ENCODE results near the gene ZNF688.

ZNF688 gene
- long read RNA-seq, result 0 reads

- Histone ChIP-seq H3K27me3 (ENCODE audit: insufficient read depth, poor library complexity, severe bottlenecking) (no peaks in the 10 kb centered on the region), H3K4me3 (replicated peaks; ENCODE audit: insufficient read depth, low read length) (peak within 1 kb of the TSS; percentile 92), H3K27ac (replicated peaks) (peak within 1 kb of the TSS; percentile 88)
- TF ChIP-seq, protein P1, sequence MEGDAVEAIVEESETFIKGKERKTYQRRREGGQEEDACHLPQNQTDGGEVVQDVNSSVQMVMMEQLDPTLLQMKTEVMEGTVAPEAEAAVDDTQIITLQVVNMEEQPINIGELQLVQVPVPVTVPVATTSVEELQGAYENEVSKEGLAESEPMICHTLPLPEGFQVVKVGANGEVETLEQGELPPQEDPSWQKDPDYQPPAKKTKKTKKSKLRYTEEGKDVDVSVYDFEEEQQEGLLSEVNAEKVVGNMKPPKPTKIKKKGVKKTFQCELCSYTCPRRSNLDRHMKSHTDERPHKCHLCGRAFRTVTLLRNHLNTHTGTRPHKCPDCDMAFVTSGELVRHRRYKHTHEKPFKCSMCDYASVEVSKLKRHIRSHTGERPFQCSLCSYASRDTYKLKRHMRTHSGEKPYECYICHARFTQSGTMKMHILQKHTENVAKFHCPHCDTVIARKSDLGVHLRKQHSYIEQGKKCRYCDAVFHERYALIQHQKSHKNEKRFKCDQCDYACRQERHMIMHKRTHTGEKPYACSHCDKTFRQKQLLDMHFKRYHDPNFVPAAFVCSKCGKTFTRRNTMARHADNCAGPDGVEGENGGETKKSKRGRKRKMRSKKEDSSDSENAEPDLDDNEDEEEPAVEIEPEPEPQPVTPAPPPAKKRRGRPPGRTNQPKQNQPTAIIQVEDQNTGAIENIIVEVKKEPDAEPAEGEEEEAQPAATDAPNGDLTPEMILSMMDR (IDR thresholded peaks at IDR 0.05; ENCODE audit: insufficient read depth, low read length), result no peak
- no peak for TF ChIP-seq GABPA (IDR thresholded peaks at IDR 0.05; ENCODE audit: low read depth)
- TF ChIP-seq, protein P2, sequence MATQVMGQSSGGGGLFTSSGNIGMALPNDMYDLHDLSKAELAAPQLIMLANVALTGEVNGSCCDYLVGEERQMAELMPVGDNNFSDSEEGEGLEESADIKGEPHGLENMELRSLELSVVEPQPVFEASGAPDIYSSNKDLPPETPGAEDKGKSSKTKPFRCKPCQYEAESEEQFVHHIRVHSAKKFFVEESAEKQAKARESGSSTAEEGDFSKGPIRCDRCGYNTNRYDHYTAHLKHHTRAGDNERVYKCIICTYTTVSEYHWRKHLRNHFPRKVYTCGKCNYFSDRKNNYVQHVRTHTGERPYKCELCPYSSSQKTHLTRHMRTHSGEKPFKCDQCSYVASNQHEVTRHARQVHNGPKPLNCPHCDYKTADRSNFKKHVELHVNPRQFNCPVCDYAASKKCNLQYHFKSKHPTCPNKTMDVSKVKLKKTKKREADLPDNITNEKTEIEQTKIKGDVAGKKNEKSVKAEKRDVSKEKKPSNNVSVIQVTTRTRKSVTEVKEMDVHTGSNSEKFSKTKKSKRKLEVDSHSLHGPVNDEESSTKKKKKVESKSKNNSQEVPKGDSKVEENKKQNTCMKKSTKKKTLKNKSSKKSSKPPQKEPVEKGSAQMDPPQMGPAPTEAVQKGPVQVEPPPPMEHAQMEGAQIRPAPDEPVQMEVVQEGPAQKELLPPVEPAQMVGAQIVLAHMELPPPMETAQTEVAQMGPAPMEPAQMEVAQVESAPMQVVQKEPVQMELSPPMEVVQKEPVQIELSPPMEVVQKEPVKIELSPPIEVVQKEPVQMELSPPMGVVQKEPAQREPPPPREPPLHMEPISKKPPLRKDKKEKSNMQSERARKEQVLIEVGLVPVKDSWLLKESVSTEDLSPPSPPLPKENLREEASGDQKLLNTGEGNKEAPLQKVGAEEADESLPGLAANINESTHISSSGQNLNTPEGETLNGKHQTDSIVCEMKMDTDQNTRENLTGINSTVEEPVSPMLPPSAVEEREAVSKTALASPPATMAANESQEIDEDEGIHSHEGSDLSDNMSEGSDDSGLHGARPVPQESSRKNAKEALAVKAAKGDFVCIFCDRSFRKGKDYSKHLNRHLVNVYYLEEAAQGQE (IDR thresholded peaks at IDR 0.05; ENCODE audit: insufficient replicate concordance, low read depth), result peak; percentile 8
- peak; percentile 49; the same call in 1 of the 2 replicates for TF ChIP-seq POLR2AphosphoS5 (IDR thresholded peaks at IDR 0.05; ENCODE audit: low read depth)
- TF ChIP-seq SPI1 (IDR thresholded peaks at IDR 0.05; ENCODE audit: borderline replicate concordance, low read depth), result no peak
- DNase-seq (ENCODE audit: low read depth in 1 of 2, low spot score in 1 of 2), result peak; percentile 93 to 99
Observed at GRCh38 chr16:30571445-30572322, at the start of gene ZNF688. TSS of gene ZNF688 (minus strand) at chr16:30571714. CDS start at chr16:30571629, 85 bp downstream.

DNA sequence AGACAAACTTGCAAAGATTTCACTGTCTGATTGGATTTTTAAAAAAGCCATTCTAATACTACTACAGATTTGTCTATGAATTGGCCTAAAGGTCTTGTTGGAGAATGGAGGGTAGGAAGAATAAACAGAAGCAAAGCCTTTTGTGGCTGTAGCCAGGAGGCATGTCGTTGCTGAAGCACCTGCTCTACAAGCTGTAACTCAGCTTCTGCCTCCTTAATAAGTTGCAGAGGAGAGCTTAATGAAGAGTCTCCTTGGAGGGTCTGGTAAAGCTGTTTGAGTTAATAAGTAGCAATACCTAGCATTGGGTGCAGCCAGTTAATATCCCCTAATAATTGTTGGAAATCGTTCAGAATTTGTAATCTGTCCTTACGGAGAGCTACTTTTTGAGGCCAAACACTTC, 48.7 kb upstream of the ZNF688 start:
- Histone ChIP-seq H3K4me3 (replicated peaks; ENCODE audit: insufficient read depth, low read length) (no peak overlapping the region), H3K27ac (replicated peaks) (no peak overlapping the region), H3K27me3 (ENCODE audit: insufficient read depth, poor library complexity, severe bottlenecking) (no peaks in the 10 kb centered on the region)
- TF ChIP-seq SPI1 (IDR thresholded peaks at IDR 0.05; ENCODE audit: borderline replicate concordance, low read depth), result no peak
- TF ChIP-seq, protein P2 (IDR thresholded peaks at IDR 0.05; ENCODE audit: insufficient replicate concordance, low read depth), result no peak
- TF ChIP-seq POLR2AphosphoS5 (IDR thresholded peaks at IDR 0.05; ENCODE audit: low read depth), result no peak
- no peak for TF ChIP-seq GABPA (IDR thresholded peaks at IDR 0.05; ENCODE audit: low read depth)
- TF ChIP-seq, protein P1 (IDR thresholded peaks at IDR 0.05; ENCODE audit: insufficient read depth, low read length), result no peak
- no peak for DNase-seq (ENCODE audit: low read depth in 1 of 2, low spot score in 1 of 2)

- Histone ChIP-seq H3K4me3 (replicated peaks; ENCODE audit: insufficient read depth, low read length) (no peak overlapping the region), H3K27me3 (ENCODE audit: insufficient read depth, poor library complexity, severe bottlenecking) (no peaks in the 10 kb centered on the region), H3K27ac (replicated peaks) (no peak overlapping the region)
- no peak for DNase-seq (ENCODE audit: low read depth in 1 of 2, low spot score in 1 of 2)
- TF ChIP-seq, protein P2 (IDR thresholded peaks at IDR 0.05; ENCODE audit: insufficient replicate concordance, low read depth), result no peak
- TF ChIP-seq GABPA (IDR thresholded peaks at IDR 0.05; ENCODE audit: low read depth), result no peak
- no peak for TF ChIP-seq SPI1 (IDR thresholded peaks at IDR 0.05; ENCODE audit: borderline replicate concordance, low read depth)
- TF ChIP-seq, protein P1 (IDR thresholded peaks at IDR 0.05; ENCODE audit: insufficient read depth, low read length), result no peak
Observed at GRCh38 chr16:30619638-30620037, 48.1 kb upstream of the ZNF688 start.
